K562 (cell line): ENCODE measurements around the gene CBX4. TPM values are rescaled to one million over a fixed set of nuclear protein-coding genes. Genes with fewer than 3 reads are reported as not detected.

Source experiments
- ARHGAP35 ChIP-seq: fragments of 450-650 bp; IDR thresholded peaks from 2 replicates; pipeline ENCODE4 v1.6.1; 2018; ENCODE audit not compliant: partially characterized antibody
- ATF3 ChIP-seq, 2 experiments: fragments of 450-650 bp in 1 of 2; sonication (generic) in 1 of 2; formaldehyde crosslinking in 1 of 2; IDR thresholded peaks in 1 of 2; conservative IDR thresholded peaks in 1 of 2; 2 replicates each; pipeline versions ENCODE4 v1.6.1 to v1.8.1; 2016 to 2023; ENCODE audit warnings: mild to moderate bottlenecking in 2 of 2, moderate library complexity in 2 of 2, inconsistent platforms in 1 of 2, missing genetic modification reagents in 1 of 2
- GABPB1 ChIP-seq: sonication (generic); formaldehyde crosslinking; IDR thresholded peaks from 2 replicates; pipeline ENCODE4 v1.8.0; 2022; ENCODE audit warnings: mild to moderate bottlenecking, missing genetic modification reagents
- HDGF ChIP-seq: fragments of 450-650 bp; IDR thresholded peaks from 2 replicates; pipeline ENCODE4 v1.6.1; 2016
- MYNN ChIP-seq, 2 experiments: sonication (generic); formaldehyde crosslinking in 1 of 2; IDR thresholded peaks; 2 replicates each; pipeline versions ENCODE4 v1.5.0 to v1.6.1; 2016 to 2020; ENCODE audit warnings: antibody characterized with exemption in 1 of 2, missing genetic modification reagents in 1 of 2
- RBFOX2 ChIP-seq: fragments of 200-400 bp; formaldehyde crosslinking; IDR thresholded peaks from 2 replicates; pipeline ENCODE4 v1.6.1; 2017; ENCODE audit warnings: low read depth, mild to moderate bottlenecking, low read length, moderate library complexity
- RREB1 ChIP-seq: fragments of 250-450 bp; sonication (Bioruptor Pico); IDR thresholded peaks from 2 replicates; pipeline ENCODE4 v1.4.0; 2020
- SAFB ChIP-seq: fragments of 200-400 bp; formaldehyde crosslinking; IDR thresholded peaks from 2 replicates; pipeline ENCODE4 v1.6.1; 2017; ENCODE audit warnings: low read depth, low read length, borderline replicate concordance
- SREBF2 ChIP-seq: sonication (generic); formaldehyde crosslinking; IDR thresholded peaks from 2 replicates; pipeline ENCODE4 v1.4.0; 2020; ENCODE audit warnings: mild to moderate bottlenecking, missing genetic modification reagents
- TFE3 ChIP-seq: fragments of 450-650 bp; formaldehyde crosslinking; IDR thresholded peaks from 2 replicates; pipeline ENCODE4 v1.4.0; 2020; ENCODE audit warnings: mild to moderate bottlenecking, mixed read lengths
- ZBTB33 ChIP-seq: sonication (generic); formaldehyde crosslinking; IDR thresholded peaks from 2 replicates; pipeline ENCODE4 v1.8.1; 2023; ENCODE audit warnings: mild to moderate bottlenecking, missing genetic modification reagents
- ZNF277 ChIP-seq: fragments of 250-450 bp; sonication (Bioruptor Pico); IDR thresholded peaks from 2 replicates; pipeline ENCODE4 v1.8.0; 2022; ENCODE audit warnings: inconsistent platforms, mild to moderate bottlenecking, moderate library complexity, borderline replicate concordance
- ZNF586 ChIP-seq: fragments of 450-650 bp; formaldehyde crosslinking; conservative IDR thresholded peaks from 2 replicates; pipeline ENCODE4 v1.4.0; 2020; ENCODE audit warnings: mild to moderate bottlenecking, moderate library complexity
- polyA plus RNA-seq, 8 experiments: library from polyadenylated mRNA; depleted of rRNA in 4 of 8; stranded (reverse) in 5 of 8; unstranded in 3 of 8; fragments of >200 nt; fragmentation: Nextera tagmentation in 2 of 8; fragmentation: Illumina TruSeq in 1 of 8; extraction: Ambion mirVana in 2 of 8; extraction: Trizol in 1 of 8; gene quantifications; 2 replicates each; pipeline versions ENCODE4 v1.2.1 to v1.2.3, GENCODE V29; 2011 to 2014; ENCODE audit warnings: inconsistent platforms in 1 of 8, missing spikeins in 1 of 8
- total RNA-seq, 7 experiments: library from RNA; depleted of rRNA in 6 of 7; stranded (reverse); fragments of >200 nt in 6 of 7; fragmentation: Illumina TruSeq in 2 of 7; extraction: Trizol in 2 of 7; gene quantifications; 2 replicates each; pipeline versions ENCODE4 v1.2.1 to v1.2.3, GENCODE V29; 2011 to 2021; ENCODE audit warnings: low replicate concordance in 1 of 7

Gene CBX4
- total and polyA plus RNA-seq, 9 of the 15 experiments (the other 6 are each of a cell fraction or from before 2014, with no cell fraction given): 0.98 to 50.5 (median 10.0) TPM

GRCh38 chr17:79840269-79840988, 1.2 kb upstream of the CBX4 start (continued):
- TF ChIP-seq ZBTB33 (CRISPR knock-in tag) (peak; percentile 90), SREBF2 (CRISPR knock-in tag) (no peak), RREB1 (no peak), RBFOX2 (peak; percentile 66), ATF3 (IDR thresholded peaks at IDR 0.05) (0 out of 2 replicates have a peak, but pooled peaks have one; percentile 8), ATF3 (CRISPR knock-in tag; conservative IDR thresholded peaks at IDR 0.05) (no peak), GABPB1 (CRISPR knock-in tag) (no peak), ZNF277 (CRISPR knock-in tag) (no peak), MYNN (IDR thresholded peaks at IDR 0.05) (no peak), MYNN (CRISPR knock-in tag; IDR thresholded peaks at IDR 0.05) (no peak), TFE3 (no peak), ZNF586 (CRISPR knock-in tag) (no peak), SAFB (no peak), HDGF (no peak), ARHGAP35 (no peak)
